ENCODE data around the gene TACC2. TPM values are rescaled to one million over a fixed set of nuclear protein-coding genes. Genes with fewer than 3 reads are reported as not detected.
A peak's percentile ranks its signal among the peaks of the same experiment; 100 is the strongest.

TACC2 gene
- total RNA-seq, 1 donor from 2014 or later, result 10.7 TPM

GRCh38 chr10:122147663-122148062 is 158.7 kb downstream of the TACC2 start:
- Mint-ChIP-seq H3K4me1 (peaks cover 48% of the 10 kb centered on the region), H3K27ac (peak overlapping the region; percentile 83), H3K4me3 (no peak overlapping the region), H3K9me3 (peaks cover 5% of the 10 kb centered on the region), H3K27me3 (ENCODE audit: insufficient read depth, low read depth) (peaks cover 14% of the 10 kb centered on the region), H3K36me3 (peaks cover 36% of the 10 kb centered on the region)
- H3K9me3 ChIP-seq (ENCODE audit: low read depth), result peaks cover 4% of the 10 kb centered on the region
- H3K4me3 ChIP-seq, result no peak overlapping the region
- H3K36me3 ChIP-seq, result no peaks in the 10 kb centered on the region
- H4K20me1 ChIP-seq (ENCODE audit: low read depth), result no peaks in the 10 kb centered on the region
- no peak for TF ChIP-seq EZH2phosphoT487 (IDR thresholded peaks at IDR 0.05)
- TF ChIP-seq CTCF (IDR thresholded peaks at IDR 0.05), result no peak
- no peak for TF ChIP-seq EZH2 (IDR thresholded peaks at IDR 0.05)
- H3F3A ChIP-seq (ENCODE audit: low read depth), result no peaks in the 10 kb centered on the region
- no peaks in the 10 kb centered on the region for H3K27me3 ChIP-seq
- DNase-seq (ENCODE audit: low spot score), result no peak
- no peak overlapping the region for H3K4me2 ChIP-seq
- no peak overlapping the region for H3K27ac ChIP-seq
- no peaks in the 10 kb centered on the region for H3K79me2 ChIP-seq (ENCODE audit: low read depth)
- no peak overlapping the region for H2AFZ ChIP-seq (replicated peaks)
- H3K4me1 ChIP-seq, result peaks cover 28% of the 10 kb centered on the region
- H3K9ac ChIP-seq, result no peak overlapping the region

GRCh38 chr10:122148876-122149560 is 160.1 kb downstream of the TACC2 start:
- Histone ChIP-seq H4K20me1 (ENCODE audit: low read depth) (no peaks in the 10 kb centered on the region), H3K36me3 (no peaks in the 10 kb centered on the region), H3K79me2 (ENCODE audit: low read depth) (no peaks in the 10 kb centered on the region), H3K9ac (no peak overlapping the region), H3K4me3 (no peak overlapping the region), H3F3A (ENCODE audit: low read depth) (peaks cover 6% of the 10 kb centered on the region), H3K4me2 (no peak overlapping the region), H3K4me1 (peaks cover 28% of the 10 kb centered on the region), H3K27ac (no peak overlapping the region), H3K9me3 (ENCODE audit: low read depth) (peaks cover 4% of the 10 kb centered on the region), H2AFZ (replicated peaks) (no peak overlapping the region), H3K27me3 (no peaks in the 10 kb centered on the region)
- Mint-ChIP-seq H3K4me3 (peak overlapping the region; percentile 71), H3K4me1 (peaks cover 55% of the 10 kb centered on the region), H3K36me3 (peaks cover 32% of the 10 kb centered on the region), H3K9me3 (peaks cover 5% of the 10 kb centered on the region), H3K27ac (peak overlapping the region; percentile 97), H3K27me3 (ENCODE audit: insufficient read depth, low read depth) (peaks cover 14% of the 10 kb centered on the region)
- no peak for DNase-seq (ENCODE audit: low spot score)
- TF ChIP-seq EZH2 (IDR thresholded peaks at IDR 0.05) (no peak), CTCF (IDR thresholded peaks at IDR 0.05) (no peak), EZH2phosphoT487 (IDR thresholded peaks at IDR 0.05) (no peak)

- Mint-ChIP-seq H3K36me3 (peaks cover 24% of the 10 kb centered on the region), H3K9me3 (peaks cover 5% of the 10 kb centered on the region), H3K27ac (peak overlapping the region; percentile 93), H3K4me3 (peak overlapping the region; percentile 33), H3K4me1 (peaks cover 63% of the 10 kb centered on the region), H3K27me3 (ENCODE audit: insufficient read depth, low read depth) (peaks cover 13% of the 10 kb centered on the region)
- H3K4me3 ChIP-seq, result no peak overlapping the region
- peak overlapping the region; percentile 13 for H3K4me2 ChIP-seq
- peaks cover 11% of the 10 kb centered on the region for H3F3A ChIP-seq (ENCODE audit: low read depth)
- H2AFZ ChIP-seq (replicated peaks), result no peak overlapping the region
- H3K36me3 ChIP-seq, result no peaks in the 10 kb centered on the region
- no peak for DNase-seq (ENCODE audit: low spot score)
- peaks cover 34% of the 10 kb centered on the region for H3K4me1 ChIP-seq
- TF ChIP-seq EZH2phosphoT487 (IDR thresholded peaks at IDR 0.05), result no peak
- TF ChIP-seq CTCF (IDR thresholded peaks at IDR 0.05), result no peak
- H3K79me2 ChIP-seq (ENCODE audit: low read depth), result no peaks in the 10 kb centered on the region
- no peak overlapping the region for H3K9ac ChIP-seq
- no peaks in the 10 kb centered on the region for H3K27me3 ChIP-seq
- H4K20me1 ChIP-seq (ENCODE audit: low read depth), result no peaks in the 10 kb centered on the region
- no peak overlapping the region for H3K27ac ChIP-seq
- H3K9me3 ChIP-seq (ENCODE audit: low read depth), result peaks cover 4% of the 10 kb centered on the region
Measured at GRCh38 chr10:122149561-122150505, 160.9 kb downstream of the TACC2 start.
